Retinal pigment epithelial cell (primary cell): ENCODE data around the gene NDUFA1.

ENCODE experiments used
- DNase-seq: peaks from one replicate; pipeline ENCODE4 v3.0.0-alpha.2; 2010; ENCODE audit warnings: low read depth
- H3K4me3 ChIP-seq: 2 replicates; pipeline ENCODE4 v1.5.1; 2011; ENCODE audit warnings: mild to moderate bottlenecking, low read length, control low read depth, moderate library complexity
- CTCF ChIP-seq: conservative IDR thresholded peaks from 2 replicates; pipeline ENCODE4 v1.5.1; 2011; ENCODE audit warnings: low read depth, low read length, control low read depth, inconsistent platforms

The NDUFA1 gene

DNA sequence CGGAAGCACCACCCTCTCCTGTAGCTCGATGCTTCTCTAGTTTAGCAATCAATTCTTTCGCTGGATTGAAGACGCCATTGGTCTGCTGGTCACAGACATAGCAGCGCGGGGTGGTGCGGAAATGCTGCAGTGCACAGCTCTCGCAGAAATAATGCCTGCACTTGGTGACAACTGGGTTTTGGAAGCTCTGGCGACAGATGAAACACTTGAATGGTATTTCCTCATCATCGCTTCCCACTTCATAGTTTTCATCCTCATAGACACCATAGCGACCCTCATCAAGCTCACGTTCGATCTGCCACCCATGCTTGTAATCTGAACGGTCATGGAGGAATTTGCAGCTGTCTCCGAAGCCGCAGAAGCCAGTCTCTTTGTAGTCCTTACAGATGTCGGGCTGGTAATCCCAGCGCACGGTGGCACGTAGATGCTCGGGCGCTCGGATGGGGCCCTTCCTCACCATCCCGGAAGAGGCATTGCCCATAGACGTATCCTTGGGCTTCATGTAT, 953 bp upstream of the NDUFA1 start:
- no peak for TF ChIP-seq CTCF
- DNase-seq = no peak
- peak overlapping the region; percentile 73 for H3K4me3 ChIP-seq

- no peak for TF ChIP-seq CTCF
- DNase-seq = no peak
- peak overlapping the region; percentile 73 for H3K4me3 ChIP-seq
Observed at GRCh38 chrX:119871245-119871598, 410 bp upstream of the NDUFA1 start.

DNA sequence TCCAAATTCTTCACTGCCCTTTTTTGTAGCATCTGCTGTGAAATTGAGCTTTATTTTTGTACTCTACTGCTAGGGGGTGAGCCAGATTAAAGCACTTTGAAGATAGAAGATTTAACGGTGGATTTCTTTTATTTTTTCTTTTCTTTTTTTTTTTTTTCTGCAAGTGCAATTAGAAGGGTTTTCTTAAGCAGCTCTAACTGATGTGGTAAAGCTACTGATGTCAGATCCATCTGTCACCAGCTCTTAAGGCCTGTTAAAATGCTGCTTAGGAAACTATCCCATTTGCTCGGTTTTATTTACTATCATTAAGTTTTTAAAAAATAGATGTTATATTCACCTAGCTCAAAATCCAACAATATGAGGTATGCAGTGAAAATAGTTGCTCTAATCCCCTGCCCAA, 7.1 kb downstream of the NDUFA1 start:
- no peak for TF ChIP-seq CTCF
- no peak overlapping the region for H3K4me3 ChIP-seq

GRCh38 chrX:119880076-119880475, 8.4 kb downstream of the NDUFA1 start:
- DNase-seq = no peak
- no peak overlapping the region for H3K4me3 ChIP-seq
- no peak for TF ChIP-seq CTCF

More for the DNA sequence above, 7.1 kb downstream of the NDUFA1 start:
- no peak for DNase-seq

- no peak for DNase-seq
- no peak overlapping the region for H3K4me3 ChIP-seq
- peak; percentile 77 for TF ChIP-seq CTCF
Observed at GRCh38 chrX:119880552-119881437, 9.2 kb downstream of the NDUFA1 start.

DNA sequence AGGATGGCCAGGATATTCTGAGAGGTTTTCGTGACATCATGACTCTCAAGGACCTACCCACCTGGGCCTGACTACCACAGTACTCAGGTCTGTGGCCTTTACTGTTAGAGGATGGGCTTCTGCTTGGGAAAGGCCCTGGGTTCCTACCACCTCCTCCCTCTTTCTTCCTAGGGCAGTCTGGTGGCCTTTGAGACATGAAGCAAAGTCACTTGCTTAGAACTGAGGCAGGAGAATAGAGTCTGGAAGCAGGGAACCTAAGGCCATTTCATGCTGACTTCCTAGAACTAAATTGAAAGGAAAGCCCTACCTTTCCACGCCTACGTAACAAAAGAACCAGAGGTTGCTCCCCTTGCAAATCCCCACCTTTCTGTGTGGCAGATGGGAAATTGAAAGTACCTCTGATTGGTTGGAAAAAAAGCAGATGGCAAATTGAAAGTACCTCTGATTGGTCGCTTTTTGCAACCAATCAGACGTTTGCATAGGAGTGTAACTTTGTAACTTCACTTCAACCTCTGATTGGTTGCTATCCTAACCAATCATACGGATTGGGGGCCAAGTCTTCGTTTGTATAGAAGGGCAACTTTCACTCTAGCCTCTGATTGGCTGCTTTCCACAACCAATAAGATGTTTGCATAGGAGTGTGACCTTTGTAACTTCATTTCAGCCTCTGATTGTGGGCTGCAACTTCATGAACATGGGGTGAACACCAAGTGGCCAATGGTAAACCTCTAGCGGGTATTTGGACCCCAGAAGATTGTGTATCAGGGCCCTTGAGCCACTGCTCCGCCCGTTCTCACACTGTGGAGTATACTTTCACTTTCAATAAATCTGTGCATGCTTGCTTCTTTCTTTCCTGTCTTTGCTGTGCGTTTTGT, 14.2 kb downstream of the NDUFA1 start:
- TF ChIP-seq CTCF = no peak
- no peak for DNase-seq
- no peak overlapping the region for H3K4me3 ChIP-seq
